BLaER1 (cell line): ENCODE data around the gene ACVR1C.

Experiments
- H3K27ac ChIP-seq: shearing (Covaris generic); formaldehyde crosslinking; 2 replicates; pipeline ENCODE4 v1.8.1; 2022
- H3K27me3 ChIP-seq: shearing (Covaris generic); formaldehyde crosslinking; 2 replicates; pipeline ENCODE4 v1.8.1; 2022
- H3K36me3 ChIP-seq: shearing (Covaris generic); formaldehyde crosslinking; 2 replicates; pipeline ENCODE4 v1.8.1; 2022
- H3K4me1 ChIP-seq: shearing (Covaris generic); formaldehyde crosslinking; 2 replicates; pipeline ENCODE4 v1.8.1; 2022
- H3K4me2 ChIP-seq: shearing (Covaris generic); formaldehyde crosslinking; 2 replicates; pipeline ENCODE4 v1.8.1; 2022
- H3K4me3 ChIP-seq: shearing (Covaris generic); formaldehyde crosslinking; 2 replicates; pipeline ENCODE4 v1.8.1; 2022
- H3K9ac ChIP-seq: shearing (Covaris generic); formaldehyde crosslinking; 2 replicates; pipeline ENCODE4 v1.8.1; 2022
- H3K9me3 ChIP-seq: shearing (Covaris generic); formaldehyde crosslinking; 2 replicates; pipeline ENCODE4 v1.8.1; 2022
- H4K20me1 ChIP-seq: shearing (Covaris generic); formaldehyde crosslinking; 2 replicates; pipeline ENCODE4 v1.8.1; 2022
- Cebpa-rat ChIP-seq: shearing (Covaris generic); IDR thresholded peaks from 2 replicates; pipeline ENCODE4 v1.8.1; 2022

ACVR1C gene

GRCh38 chr2:157625296-157625695 is 3.4 kb downstream of the ACVR1C start:
- Histone ChIP-seq H3K27me3 (peaks cover 29% of the 10 kb centered on the region), H3K9me3 (peaks cover 13% of the 10 kb centered on the region), H3K4me2 (peak overlapping the region; percentile 28; the same call in 1 of the 2 replicates), H3K27ac (no peak overlapping the region), H3K36me3 (no peaks in the 10 kb centered on the region), H3K4me1 (peaks cover 10% of the 10 kb centered on the region), H4K20me1 (peaks cover 8% of the 10 kb centered on the region; the same call in 1 of the 2 replicates), H3K9ac (no peak overlapping the region), H3K4me3 (no peak overlapping the region)
- no peak for TF ChIP-seq Cebpa-rat

- H3K27ac ChIP-seq, result no peak overlapping the region
- H3K27me3 ChIP-seq, result 0 out of 2 replicates have a peak, but pooled peaks cover 2% of the 10 kb centered on the region
- no peak overlapping the region for H3K4me3 ChIP-seq
- no peaks in the 10 kb centered on the region for H3K4me1 ChIP-seq
- no peak for TF ChIP-seq Cebpa-rat
- peaks cover 13% of the 10 kb centered on the region for H3K9me3 ChIP-seq
- H3K4me2 ChIP-seq, result no peak overlapping the region
- H3K9ac ChIP-seq, result no peak overlapping the region
- no peaks in the 10 kb centered on the region for H4K20me1 ChIP-seq
- H3K36me3 ChIP-seq, result no peaks in the 10 kb centered on the region
These were observed 7.7 kb downstream of the ACVR1C start for GRCh38 chr2:157620956-157621355.

- Histone ChIP-seq H4K20me1 (no peaks in the 10 kb centered on the region), H3K36me3 (no peaks in the 10 kb centered on the region), H3K4me1 (no peaks in the 10 kb centered on the region), H3K9me3 (no peaks in the 10 kb centered on the region; the same call in 1 of the 2 replicates), H3K4me2 (no peak overlapping the region), H3K9ac (no peak overlapping the region), H3K27me3 (no peaks in the 10 kb centered on the region), H3K4me3 (no peak overlapping the region), H3K27ac (no peak overlapping the region)
- no peak for TF ChIP-seq Cebpa-rat
These were observed 16.9 kb downstream of the ACVR1C start for GRCh38 chr2:157611726-157612125.

- no peaks in the 10 kb centered on the region for H4K20me1 ChIP-seq
- no peaks in the 10 kb centered on the region; the same call in 1 of the 2 replicates for H3K9me3 ChIP-seq
- TF ChIP-seq Cebpa-rat, result no peak
- no peaks in the 10 kb centered on the region for H3K36me3 ChIP-seq
- H3K27ac ChIP-seq, result no peak overlapping the region
- no peaks in the 10 kb centered on the region for H3K27me3 ChIP-seq
- no peak overlapping the region for H3K9ac ChIP-seq
- no peak overlapping the region for H3K4me2 ChIP-seq
- no peak overlapping the region for H3K4me3 ChIP-seq
- no peaks in the 10 kb centered on the region for H3K4me1 ChIP-seq
These were observed 17.6 kb downstream of the ACVR1C start for GRCh38 chr2:157611110-157611509.

GRCh38 chr2:157606534-157606933 is 22.1 kb downstream of the ACVR1C start:
- no peak overlapping the region for H3K4me3 ChIP-seq
- no peak overlapping the region for H3K27ac ChIP-seq
- H3K27me3 ChIP-seq, result no peaks in the 10 kb centered on the region
- no peaks in the 10 kb centered on the region for H4K20me1 ChIP-seq
- H3K36me3 ChIP-seq, result no peaks in the 10 kb centered on the region
- H3K4me2 ChIP-seq, result no peak overlapping the region
- TF ChIP-seq Cebpa-rat, result no peak
- H3K4me1 ChIP-seq, result no peaks in the 10 kb centered on the region
- no peak overlapping the region for H3K9ac ChIP-seq
- H3K9me3 ChIP-seq, result no peaks in the 10 kb centered on the region; the same call in 1 of the 2 replicates

GRCh38 chr2:157603198-157603597 is 25.5 kb downstream of the ACVR1C start:
- Histone ChIP-seq H3K36me3 (no peaks in the 10 kb centered on the region), H3K27me3 (no peaks in the 10 kb centered on the region), H4K20me1 (no peaks in the 10 kb centered on the region), H3K4me3 (no peak overlapping the region), H3K27ac (no peak overlapping the region), H3K4me1 (no peaks in the 10 kb centered on the region), H3K9me3 (no peaks in the 10 kb centered on the region), H3K9ac (no peak overlapping the region), H3K4me2 (no peak overlapping the region)
- no peak for TF ChIP-seq Cebpa-rat

GRCh38 chr2:157601807-157602206 is 26.9 kb downstream of the ACVR1C start:
- H3K4me2 ChIP-seq, result no peak overlapping the region

GRCh38 chr2:157596992-157597681 is 31.5 kb downstream of the ACVR1C start:
- Histone ChIP-seq H3K9ac (no peak overlapping the region), H3K36me3 (no peaks in the 10 kb centered on the region), H3K27me3 (no peaks in the 10 kb centered on the region), H3K4me2 (peak overlapping the region; percentile 54), H4K20me1 (no peaks in the 10 kb centered on the region), H3K9me3 (no peaks in the 10 kb centered on the region), H3K27ac (no peak overlapping the region), H3K4me3 (0 out of 2 replicates have a peak overlapping the region, but pooled peaks have one; percentile 26), H3K4me1 (0 out of 2 replicates have a peak, but pooled peaks cover 3% of the 10 kb centered on the region)
- no peak for TF ChIP-seq Cebpa-rat

More at GRCh38 chr2:157601807-157602206, 26.9 kb downstream of the ACVR1C start:
- Histone ChIP-seq H3K9ac (no peak overlapping the region), H3K9me3 (no peaks in the 10 kb centered on the region), H3K4me3 (no peak overlapping the region), H4K20me1 (no peaks in the 10 kb centered on the region), H3K36me3 (no peaks in the 10 kb centered on the region), H3K27ac (no peak overlapping the region), H3K4me1 (no peaks in the 10 kb centered on the region), H3K27me3 (no peaks in the 10 kb centered on the region)
- no peak for TF ChIP-seq Cebpa-rat

- no peak overlapping the region for H3K27ac ChIP-seq
- H3K27me3 ChIP-seq, result no peaks in the 10 kb centered on the region
- TF ChIP-seq Cebpa-rat, result no peak
- no peaks in the 10 kb centered on the region for H4K20me1 ChIP-seq
- H3K4me1 ChIP-seq, result 0 out of 2 replicates have a peak, but pooled peaks cover 3% of the 10 kb centered on the region
- H3K9ac ChIP-seq, result no peak overlapping the region
- no peak overlapping the region for H3K4me3 ChIP-seq
- H3K9me3 ChIP-seq, result no peaks in the 10 kb centered on the region
- no peak overlapping the region for H3K4me2 ChIP-seq
- H3K36me3 ChIP-seq, result no peaks in the 10 kb centered on the region
These were observed 35.3 kb downstream of the ACVR1C start for GRCh38 chr2:157593411-157593810.

GRCh38 chr2:157592948-157593347 is 35.7 kb downstream of the ACVR1C start:
- Histone ChIP-seq H3K27me3 (no peaks in the 10 kb centered on the region), H3K9me3 (no peaks in the 10 kb centered on the region), H3K9ac (no peak overlapping the region), H3K4me1 (0 out of 2 replicates have a peak, but pooled peaks cover 3% of the 10 kb centered on the region), H4K20me1 (no peaks in the 10 kb centered on the region), H3K4me3 (no peak overlapping the region), H3K36me3 (no peaks in the 10 kb centered on the region), H3K4me2 (no peak overlapping the region), H3K27ac (no peak overlapping the region)
- TF ChIP-seq Cebpa-rat, result no peak
